A673 (cell line): ENCODE data around the gene GNAI2.

ENCODE experiments used
- EZH2 ChIP-seq: fragments of 200-600 bp; sonication (generic); IDR thresholded peaks from 2 replicates; pipeline ENCODE4 v1.6.1; 2017; ENCODE audit warnings: borderline replicate concordance, low read depth, mild to moderate bottlenecking, mixed read lengths, antibody characterized with exemption, low read length; ENCODE audit not compliant: poor library complexity, severe bottlenecking
- TF ChIP-seq, protein P1 (sequence below): fragments of 300-800, 200-600 bp; sonication (generic); conservative IDR thresholded peaks from 2 replicates; pipeline ENCODE4 v1.5.1; 2017; ENCODE audit warnings: low read depth, mild to moderate bottlenecking, antibody characterized with exemption, low read length, moderate library complexity, mixed read lengths

GRCh38 chr3:50264964-50265485 is 29.0 kb downstream of the GNAI2 start:
- TF ChIP-seq, protein P1, sequence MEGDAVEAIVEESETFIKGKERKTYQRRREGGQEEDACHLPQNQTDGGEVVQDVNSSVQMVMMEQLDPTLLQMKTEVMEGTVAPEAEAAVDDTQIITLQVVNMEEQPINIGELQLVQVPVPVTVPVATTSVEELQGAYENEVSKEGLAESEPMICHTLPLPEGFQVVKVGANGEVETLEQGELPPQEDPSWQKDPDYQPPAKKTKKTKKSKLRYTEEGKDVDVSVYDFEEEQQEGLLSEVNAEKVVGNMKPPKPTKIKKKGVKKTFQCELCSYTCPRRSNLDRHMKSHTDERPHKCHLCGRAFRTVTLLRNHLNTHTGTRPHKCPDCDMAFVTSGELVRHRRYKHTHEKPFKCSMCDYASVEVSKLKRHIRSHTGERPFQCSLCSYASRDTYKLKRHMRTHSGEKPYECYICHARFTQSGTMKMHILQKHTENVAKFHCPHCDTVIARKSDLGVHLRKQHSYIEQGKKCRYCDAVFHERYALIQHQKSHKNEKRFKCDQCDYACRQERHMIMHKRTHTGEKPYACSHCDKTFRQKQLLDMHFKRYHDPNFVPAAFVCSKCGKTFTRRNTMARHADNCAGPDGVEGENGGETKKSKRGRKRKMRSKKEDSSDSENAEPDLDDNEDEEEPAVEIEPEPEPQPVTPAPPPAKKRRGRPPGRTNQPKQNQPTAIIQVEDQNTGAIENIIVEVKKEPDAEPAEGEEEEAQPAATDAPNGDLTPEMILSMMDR, result no peak
- TF ChIP-seq EZH2, result no peak
